Measurements from ENCODE around the gene UMAD1. TPM values are rescaled to one million over a fixed set of nuclear protein-coding genes. Genes with fewer than 3 reads are reported as not detected.
A peak's percentile ranks its signal among the peaks of the same experiment; 100 is the strongest.

Gene UMAD1
- polyA plus RNA-seq, 3 donors, result 6.2 to 22.7 (median 18.6) TPM

DNA sequence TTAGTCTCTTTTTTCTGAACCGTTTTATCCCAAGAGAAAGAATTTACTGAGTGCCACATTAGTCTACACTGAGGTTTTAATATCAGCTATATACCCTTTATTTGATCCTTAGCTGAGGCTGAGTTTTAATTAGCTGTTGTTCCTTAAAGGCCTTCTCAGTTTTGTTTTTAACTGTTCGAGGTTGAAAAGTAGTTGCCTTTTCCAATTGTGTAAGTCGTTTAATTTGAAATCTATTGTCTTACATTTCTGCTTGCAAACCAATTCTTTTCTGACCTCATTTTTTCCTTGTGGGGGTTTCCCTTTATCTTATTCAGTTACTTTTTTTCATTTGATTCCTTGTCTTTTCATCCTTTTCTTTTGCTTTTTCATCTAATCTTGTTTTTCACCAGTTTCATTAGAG is 30.8 kb downstream of the UMAD1 start:
- H3K9me3 Mint-ChIP-seq, result peaks cover 0 to 12% (median 0%) of the 10 kb centered on the region in 7 donors
- peaks cover 12 to 17% of the 10 kb centered on the region in 2 donors for H3K4me1 ChIP-seq (ENCODE audit: control insufficient read depth in 1 of 2, insufficient read depth in 2 of 2, low read length in 2 of 2)
- no peak overlapping the region for H2AFZ ChIP-seq (ENCODE audit: insufficient read depth, low read depth, low read length, poor library complexity, severe bottlenecking)
- no peak overlapping the region for H3K4me3 ChIP-seq (replicated peaks in 1 of 3; ENCODE audit: low read depth in 2 of 3, low read length in 3 of 3)
- no peak for DNase-seq
- peak overlapping the region in 5 of 7 donors; percentile 5 to 77 (median 21) for H3K27ac Mint-ChIP-seq
- no peaks in the 10 kb centered on the region for H4K20me1 ChIP-seq (ENCODE audit: insufficient read depth, low read length)
- H3K9me3 ChIP-seq (replicated peaks in 1 of 2; ENCODE audit: control insufficient read depth in 1 of 2, insufficient read depth in 1 of 2, low read length in 2 of 2), result no peaks in the 10 kb centered on the region
- WGBS (ENCODE audit: insufficient coverage), result no CpG with 5 or more reads among the region's 3 CpGs
- peaks cover 12% of the 10 kb centered on the region for H3K79me2 ChIP-seq (ENCODE audit: insufficient read depth, low read length)
- H3K27me3 ChIP-seq (ENCODE audit: control insufficient read depth in 2 of 2, insufficient read depth in 2 of 2, low read length in 2 of 2), result no peaks in the 10 kb centered on the region
- no peak overlapping the region for H3K9ac ChIP-seq (ENCODE audit: insufficient read depth, low read length, poor library complexity, severe bottlenecking)
- H3K27ac ChIP-seq (ENCODE audit: low read depth in 1 of 2, low read length in 2 of 2), result peak overlapping the region in 1 of 2 donors; percentile 67
- H3K36me3 ChIP-seq (replicated peaks in 1 of 2; ENCODE audit: control insufficient read depth in 1 of 2, insufficient read depth in 2 of 2, low read length in 2 of 2), result peaks cover 0 to 22% of the 10 kb centered on the region in 2 donors
- peaks cover 13 to 21% of the 10 kb centered on the region in 2 donors for H3K36me3 Mint-ChIP-seq
- H3K4me3 Mint-ChIP-seq, result no peak overlapping the region
- H3K27me3 Mint-ChIP-seq (ENCODE audit: low read depth in 3 of 3), result peaks cover 0 to 1% (median 0%) of the 10 kb centered on the region in 3 donors
- peaks cover 38% of the 10 kb centered on the region for H3K4me1 Mint-ChIP-seq
- TF ChIP-seq, protein P1, sequence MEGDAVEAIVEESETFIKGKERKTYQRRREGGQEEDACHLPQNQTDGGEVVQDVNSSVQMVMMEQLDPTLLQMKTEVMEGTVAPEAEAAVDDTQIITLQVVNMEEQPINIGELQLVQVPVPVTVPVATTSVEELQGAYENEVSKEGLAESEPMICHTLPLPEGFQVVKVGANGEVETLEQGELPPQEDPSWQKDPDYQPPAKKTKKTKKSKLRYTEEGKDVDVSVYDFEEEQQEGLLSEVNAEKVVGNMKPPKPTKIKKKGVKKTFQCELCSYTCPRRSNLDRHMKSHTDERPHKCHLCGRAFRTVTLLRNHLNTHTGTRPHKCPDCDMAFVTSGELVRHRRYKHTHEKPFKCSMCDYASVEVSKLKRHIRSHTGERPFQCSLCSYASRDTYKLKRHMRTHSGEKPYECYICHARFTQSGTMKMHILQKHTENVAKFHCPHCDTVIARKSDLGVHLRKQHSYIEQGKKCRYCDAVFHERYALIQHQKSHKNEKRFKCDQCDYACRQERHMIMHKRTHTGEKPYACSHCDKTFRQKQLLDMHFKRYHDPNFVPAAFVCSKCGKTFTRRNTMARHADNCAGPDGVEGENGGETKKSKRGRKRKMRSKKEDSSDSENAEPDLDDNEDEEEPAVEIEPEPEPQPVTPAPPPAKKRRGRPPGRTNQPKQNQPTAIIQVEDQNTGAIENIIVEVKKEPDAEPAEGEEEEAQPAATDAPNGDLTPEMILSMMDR (IDR thresholded peaks at IDR 0.05), result no peak
- no peak overlapping the region for H3K4me2 ChIP-seq (replicated peaks; ENCODE audit: extremely low read depth, low read length, poor library complexity, severe bottlenecking)
- intact Hi-C loops (cut with micrococcal nuclease), result no loop called here

DNA sequence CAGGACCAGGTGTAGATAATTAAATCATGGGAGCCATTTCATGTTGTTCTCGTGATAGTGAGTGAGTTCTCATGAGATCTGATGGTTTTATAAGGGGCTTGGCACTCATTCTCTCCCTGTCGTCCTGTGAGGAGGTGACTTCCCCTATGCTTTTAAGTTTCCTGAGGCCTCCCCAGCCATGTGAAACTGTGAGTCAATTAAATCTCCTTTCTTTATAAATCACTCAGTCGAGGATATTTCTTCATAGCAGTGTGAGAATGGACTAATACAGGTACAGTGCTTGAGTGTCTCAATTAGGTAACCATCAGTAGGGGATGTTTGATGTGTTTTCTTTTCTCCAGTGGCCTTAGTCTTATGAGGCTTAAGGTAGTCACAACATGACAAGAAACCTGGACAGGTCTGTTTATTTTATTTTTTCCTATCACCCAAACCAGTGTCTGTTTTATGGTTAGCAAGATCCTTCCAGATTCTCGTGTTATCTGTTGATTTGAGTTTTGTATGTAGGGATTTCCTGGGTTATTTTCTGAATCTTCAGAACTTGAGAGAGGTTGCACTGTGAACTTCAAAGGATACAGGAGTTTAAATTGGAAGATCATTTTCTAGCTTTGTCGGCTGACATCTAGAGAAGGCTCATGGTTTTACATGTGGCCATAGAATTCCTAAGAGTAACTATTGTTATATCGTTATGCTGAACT is 32.1 kb downstream of the UMAD1 start:
- no peak overlapping the region for H3K9ac ChIP-seq (ENCODE audit: insufficient read depth, low read length, poor library complexity, severe bottlenecking)
- no peaks in the 10 kb centered on the region for H4K20me1 ChIP-seq (ENCODE audit: insufficient read depth, low read length)
- intact Hi-C loops (cut with micrococcal nuclease), result no loop called here
- peaks cover 16 to 21% of the 10 kb centered on the region in 2 donors for H3K36me3 Mint-ChIP-seq
- H3K27ac Mint-ChIP-seq, result peak overlapping the region in 4 of 7 donors; percentile 44 to 66 (median 54)
- peaks cover 38% of the 10 kb centered on the region for H3K4me1 Mint-ChIP-seq
- no peak for DNase-seq
- no peaks in the 10 kb centered on the region for H3K27me3 ChIP-seq (ENCODE audit: control insufficient read depth in 2 of 2, insufficient read depth in 2 of 2, low read length in 2 of 2)
- TF ChIP-seq, protein P1 (IDR thresholded peaks at IDR 0.05), result no peak
- peak overlapping the region in 1 of 2 donors; percentile 67 for H3K27ac ChIP-seq (ENCODE audit: low read depth in 1 of 2, low read length in 2 of 2)
- no peak overlapping the region for H2AFZ ChIP-seq (ENCODE audit: insufficient read depth, low read depth, low read length, poor library complexity, severe bottlenecking)
- H3K79me2 ChIP-seq (ENCODE audit: insufficient read depth, low read length), result peaks cover 6% of the 10 kb centered on the region
- peaks cover 0 to 1% (median 0%) of the 10 kb centered on the region in 3 donors for H3K27me3 Mint-ChIP-seq (ENCODE audit: low read depth in 3 of 3)
- no peak overlapping the region for H3K4me3 ChIP-seq (replicated peaks in 1 of 3; ENCODE audit: low read depth in 2 of 3, low read length in 3 of 3)
- peaks cover 12 to 17% of the 10 kb centered on the region in 2 donors for H3K4me1 ChIP-seq (ENCODE audit: control insufficient read depth in 1 of 2, insufficient read depth in 2 of 2, low read length in 2 of 2)
- no peak overlapping the region for H3K4me2 ChIP-seq (replicated peaks; ENCODE audit: extremely low read depth, low read length, poor library complexity, severe bottlenecking)
- H3K4me3 Mint-ChIP-seq, result peak overlapping the region in 1 of 2 donors; percentile 26
- peaks cover 0 to 12% (median 3%) of the 10 kb centered on the region in 7 donors for H3K9me3 Mint-ChIP-seq
- 67% methylated on average over 2 of the region's 6 CpGs for WGBS (ENCODE audit: insufficient coverage)
- H3K9me3 ChIP-seq (replicated peaks in 1 of 2; ENCODE audit: control insufficient read depth in 1 of 2, insufficient read depth in 1 of 2, low read length in 2 of 2), result peaks cover under 1 to 1% of the 10 kb centered on the region in 2 donors
- peaks cover 0 to 22% of the 10 kb centered on the region in 2 donors for H3K36me3 ChIP-seq (replicated peaks in 1 of 2; ENCODE audit: control insufficient read depth in 1 of 2, insufficient read depth in 2 of 2, low read length in 2 of 2)

Data from CD14-positive monocyte (primary cell).